Gastrocnemius medialis (tissue), 4 donors: Measurements from ENCODE around the gene SND1. TPM values are rescaled to one million over a fixed set of nuclear protein-coding genes. Genes with fewer than 3 reads are reported as not detected.

Experiments
- ATAC-seq, 2 donors: fragments of 150-250 bp; one replicate each; pipeline ENCODE4 v1.9.1; 2016
- DNase-seq, 2 donors: peaks; one replicate each; pipeline ENCODE4 v3.0.0-alpha.2; 2019
- H3K27ac ChIP-seq, 4 donors: fragments of 200-600 bp; sonication (generic); 1 replicate in 1 of 4; 2 replicates in 3 of 4; pipeline ENCODE4 v1.5.1; 2016 to 2018; ENCODE audit warnings: mild to moderate bottlenecking in 2 of 4, moderate library complexity in 1 of 4
- H3K27me3 ChIP-seq, 3 donors: fragments of 200-600 bp; sonication (generic) in 2 of 3; 1 replicate in 1 of 3; 2 replicates in 2 of 3; pipeline versions ENCODE4 v1.5.1 to v1.6.0; 2016 to 2019; ENCODE audit warnings: mild to moderate bottlenecking in 1 of 3, moderate library complexity in 1 of 3
- H3K36me3 ChIP-seq, 2 donors: fragments of 200-600 bp; sonication (generic) in 1 of 2; one replicate each; pipeline ENCODE4 v1.5.1; 2017 to 2018
- H3K4me1 ChIP-seq, 2 donors: fragments of 200-600 bp; sonication (generic) in 1 of 2; one replicate each; pipeline ENCODE4 v1.5.1; 2016 to 2017; ENCODE audit warnings: mild to moderate bottlenecking in 2 of 2
- H3K4me3 ChIP-seq, 4 donors: fragments of 200-600 bp; sonication (generic) in 3 of 4; 1 replicate in 1 of 4; 2 replicates in 3 of 4; pipeline ENCODE4 v1.5.1; 2016 to 2019; ENCODE audit warnings: mild to moderate bottlenecking in 2 of 4
- H3K9me3 ChIP-seq, 3 donors: fragments of 200-600 bp; sonication (generic) in 2 of 3; 1 replicate in 1 of 3; 2 replicates in 2 of 3; pipeline ENCODE4 v1.5.1; 2016 to 2019
- POLR2A ChIP-seq, 2 donors: fragments of 450-650 bp; IDR thresholded peaks; one replicate each; pipeline ENCODE4 v1.6.1; 2017; ENCODE audit warnings: antibody characterized with exemption in 2 of 2, mild to moderate bottlenecking in 2 of 2, moderate library complexity in 2 of 2
- in situ Hi-C, 4 donors: fragments of 200-750 bp; cut with MboI; loops; one replicate each; pipeline versions ENCODE4 v1.15.0 to v1.8.0; 2017; ENCODE audit warnings: low sequenced_read_pairs in 4 of 4
- intact Hi-C: fragments of 100-400 bp; cut with DNase I; formaldehyde crosslinking; loops from one replicate; pipeline ENCODE4 v1.15.1; 2023; ENCODE audit warnings: low total_unique reads
- total RNA-seq, 4 donors: library from RNA; depleted of rRNA; stranded (reverse); fragments of >200 nt; gene quantifications; one replicate each; pipeline versions ENCODE4 v1.1.0 to v1.2.3, GENCODE V29; 2016
- TF ChIP-seq, protein P1 (sequence below), 5 experiments: fragments of 450-650 bp in 3 of 5; fragments of 200-600 bp in 2 of 5; sonication (generic) in 2 of 5; IDR thresholded peaks in 4 of 5; conservative IDR thresholded peaks in 1 of 5; 1 replicate in 4 of 5; 2 replicates in 1 of 5; pipeline ENCODE4 v1.5.1; 2016 to 2019; ENCODE audit warnings: antibody characterized with exemption in 5 of 5, mild to moderate bottlenecking in 3 of 5, moderate library complexity in 3 of 5

The SND1 gene
- total RNA-seq, 4 donors from 2014 or later = 30.4 to 73.0 (median 50.3) TPM

DNA sequence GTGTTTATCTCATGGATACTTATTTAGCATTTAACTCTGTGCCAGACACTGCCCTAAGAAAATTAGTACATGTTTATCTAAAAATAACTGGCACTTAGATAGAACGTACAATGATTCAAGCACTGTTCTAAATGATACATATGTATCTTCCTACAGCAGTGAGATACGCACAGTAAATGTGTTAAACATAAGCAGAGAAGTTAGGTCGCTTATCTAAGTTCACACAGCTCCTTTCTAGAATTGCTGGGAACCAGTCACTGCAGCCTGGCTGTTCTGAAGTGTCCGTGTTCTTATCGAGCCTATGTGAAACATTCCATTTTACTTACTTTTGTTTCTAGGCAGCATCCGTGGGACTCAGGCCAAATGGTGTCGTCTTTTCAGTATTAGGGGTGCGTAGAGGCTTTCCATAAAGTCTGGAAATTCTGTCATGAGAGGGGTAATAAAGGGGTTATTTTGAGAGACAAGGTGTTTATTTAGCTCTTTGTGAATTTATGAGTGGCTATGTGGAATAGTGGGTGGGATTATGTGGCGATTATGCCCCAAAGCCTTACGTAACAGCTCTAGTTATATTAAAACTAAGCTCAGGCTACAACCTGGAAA is 186.9 kb downstream of the SND1 start:
- Histone ChIP-seq H3K4me3 (no peak overlapping the region), H3K36me3 (no peaks in the 10 kb centered on the region), H3K9me3 (no peaks in the 10 kb centered on the region), H3K4me1 (peaks cover 19 to 21% of the 10 kb centered on the region in 2 donors), H3K27me3 (no peaks in the 10 kb centered on the region), H3K27ac (no peak overlapping the region)
- no peak for TF ChIP-seq POLR2A (IDR thresholded peaks at IDR 0.05)
- TF ChIP-seq, protein P1, sequence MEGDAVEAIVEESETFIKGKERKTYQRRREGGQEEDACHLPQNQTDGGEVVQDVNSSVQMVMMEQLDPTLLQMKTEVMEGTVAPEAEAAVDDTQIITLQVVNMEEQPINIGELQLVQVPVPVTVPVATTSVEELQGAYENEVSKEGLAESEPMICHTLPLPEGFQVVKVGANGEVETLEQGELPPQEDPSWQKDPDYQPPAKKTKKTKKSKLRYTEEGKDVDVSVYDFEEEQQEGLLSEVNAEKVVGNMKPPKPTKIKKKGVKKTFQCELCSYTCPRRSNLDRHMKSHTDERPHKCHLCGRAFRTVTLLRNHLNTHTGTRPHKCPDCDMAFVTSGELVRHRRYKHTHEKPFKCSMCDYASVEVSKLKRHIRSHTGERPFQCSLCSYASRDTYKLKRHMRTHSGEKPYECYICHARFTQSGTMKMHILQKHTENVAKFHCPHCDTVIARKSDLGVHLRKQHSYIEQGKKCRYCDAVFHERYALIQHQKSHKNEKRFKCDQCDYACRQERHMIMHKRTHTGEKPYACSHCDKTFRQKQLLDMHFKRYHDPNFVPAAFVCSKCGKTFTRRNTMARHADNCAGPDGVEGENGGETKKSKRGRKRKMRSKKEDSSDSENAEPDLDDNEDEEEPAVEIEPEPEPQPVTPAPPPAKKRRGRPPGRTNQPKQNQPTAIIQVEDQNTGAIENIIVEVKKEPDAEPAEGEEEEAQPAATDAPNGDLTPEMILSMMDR (IDR thresholded peaks at IDR 0.05 in 4 of 5, conservative IDR thresholded peaks at IDR 0.05 in 1 of 5) = no peak
- ATAC-seq (no peak), DNase-seq (no peak)
- intact Hi-C loops = no loop called here
- in situ Hi-C loops = no loop called here

DNA sequence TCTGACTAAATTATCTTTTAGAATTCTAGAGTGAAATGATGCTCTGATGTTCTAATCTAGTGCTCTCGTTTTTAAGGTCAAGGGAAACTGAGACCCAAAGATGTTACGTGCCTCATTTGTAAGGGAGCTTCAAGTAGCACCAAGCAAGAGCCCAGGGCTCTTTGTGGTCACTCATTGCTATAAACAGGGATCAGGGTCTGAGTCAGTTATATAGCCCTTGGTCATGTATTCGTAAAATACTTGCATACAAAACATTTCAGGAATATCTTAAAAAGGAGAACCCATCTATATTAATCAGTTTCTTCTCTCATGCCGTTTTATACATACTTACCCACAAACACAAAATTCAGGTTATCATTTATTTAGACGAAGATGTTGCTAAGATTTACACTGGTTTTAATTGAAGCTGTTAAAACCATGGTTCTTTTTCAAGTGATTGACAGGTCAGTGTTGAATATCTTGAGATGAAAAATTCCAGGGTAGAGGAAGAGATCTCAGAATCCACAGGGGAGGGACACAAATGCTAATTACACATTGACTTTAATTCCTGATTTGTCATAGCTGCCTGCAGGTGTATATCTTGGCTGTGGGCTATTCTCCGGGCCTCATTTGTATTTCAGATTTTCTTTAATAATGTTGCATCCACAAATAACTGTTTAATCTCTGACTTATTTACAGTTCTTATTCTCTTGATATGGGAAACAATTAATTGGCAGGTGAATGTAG is 188.4 kb downstream of the SND1 start:
- H3K9me3 ChIP-seq = no peaks in the 10 kb centered on the region
- intact Hi-C loops = no loop called here
- no peaks in the 10 kb centered on the region for H3K27me3 ChIP-seq
- in situ Hi-C loops = no loop called here
- ATAC-seq (no peak), DNase-seq (no peak)
- no peak for TF ChIP-seq POLR2A (IDR thresholded peaks at IDR 0.05)
- TF ChIP-seq, protein P1 (IDR thresholded peaks at IDR 0.05 in 4 of 5, conservative IDR thresholded peaks at IDR 0.05 in 1 of 5) = no peak
- no peak overlapping the region for H3K27ac ChIP-seq
- H3K4me3 ChIP-seq = no peak overlapping the region
- H3K36me3 ChIP-seq = no peaks in the 10 kb centered on the region
- H3K4me1 ChIP-seq = peaks cover 23 to 24% of the 10 kb centered on the region in 2 donors

DNA sequence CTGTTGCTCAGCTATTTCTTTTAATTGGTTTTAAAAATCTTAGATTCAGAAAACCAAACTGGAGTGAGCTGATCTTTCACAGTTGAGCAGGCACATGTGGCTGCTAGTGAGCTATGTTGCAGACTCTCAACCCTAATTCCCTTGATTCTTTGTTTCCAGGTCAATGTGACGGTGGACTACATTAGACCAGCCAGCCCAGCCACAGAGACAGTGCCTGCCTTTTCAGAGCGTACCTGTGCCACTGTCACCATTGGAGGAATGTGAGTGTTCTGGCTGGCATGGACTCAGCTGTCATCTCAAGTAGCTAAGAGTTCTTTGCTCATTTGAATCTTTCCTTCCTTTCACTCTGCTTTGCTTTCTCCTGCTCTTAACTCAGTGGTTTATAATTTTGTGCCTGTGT is 192.2 kb downstream of the SND1 start:
- ATAC-seq = peak; percentile 29 to 38
- H3K9me3 ChIP-seq = no peaks in the 10 kb centered on the region
- H3K4me1 ChIP-seq = peaks cover 24 to 27% of the 10 kb centered on the region in 2 donors
- TF ChIP-seq, protein P1 (IDR thresholded peaks at IDR 0.05 in 4 of 5, conservative IDR thresholded peaks at IDR 0.05 in 1 of 5) = no peak
- no peak for TF ChIP-seq POLR2A (IDR thresholded peaks at IDR 0.05)
- intact Hi-C loops = no loop called here
- H3K27ac ChIP-seq = peak overlapping the region; percentile 56 to 76 (median 62)
- peak; percentile 3 to 20 for DNase-seq
- no peaks in the 10 kb centered on the region for H3K27me3 ChIP-seq
- no peaks in the 10 kb centered on the region for H3K36me3 ChIP-seq
- in situ Hi-C loops = no loop called here
- no peak overlapping the region for H3K4me3 ChIP-seq

DNA sequence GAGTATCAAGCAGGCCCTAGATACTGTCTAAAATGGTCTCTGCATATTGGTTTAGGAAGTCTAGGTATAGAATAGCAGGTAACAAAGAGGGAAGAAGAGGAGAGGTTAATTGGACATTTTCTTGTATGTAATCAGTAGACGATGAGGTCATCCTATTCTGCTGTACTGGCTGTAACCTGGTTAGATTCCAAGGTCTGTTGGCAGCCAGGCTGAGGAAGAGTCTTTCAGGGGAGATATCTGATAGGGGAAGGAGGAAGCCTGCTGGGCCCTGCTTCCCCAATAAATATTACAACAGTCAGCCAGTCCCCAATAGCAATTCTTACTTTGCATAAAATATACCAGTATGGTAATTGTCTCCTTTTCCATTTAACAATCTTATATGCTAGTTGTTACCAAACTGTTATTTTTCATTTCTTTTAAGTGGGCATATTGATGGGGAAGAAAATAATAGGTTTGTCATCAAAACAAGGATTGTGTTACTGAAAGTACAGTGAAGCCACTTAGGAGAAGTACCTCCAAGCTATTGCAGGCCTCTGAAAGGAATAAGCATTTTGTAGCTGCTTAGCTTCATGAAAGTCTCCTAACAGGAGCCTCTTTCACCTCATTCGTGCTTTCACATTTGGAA is 192.8 kb downstream of the SND1 start:
- in situ Hi-C loops = no loop called here

More for the DNA sequence above, 192.8 kb downstream of the SND1 start:
- H3K27me3 ChIP-seq = no peaks in the 10 kb centered on the region
- TF ChIP-seq POLR2A (IDR thresholded peaks at IDR 0.05) = no peak
- TF ChIP-seq, protein P1 (IDR thresholded peaks at IDR 0.05 in 4 of 5, conservative IDR thresholded peaks at IDR 0.05 in 1 of 5) = no peak
- H3K36me3 ChIP-seq = no peaks in the 10 kb centered on the region
- peak; percentile 63 to 77 for DNase-seq
- intact Hi-C loops = no loop called here
- peaks cover 24 to 27% of the 10 kb centered on the region in 2 donors for H3K4me1 ChIP-seq
- no peak overlapping the region for H3K4me3 ChIP-seq
- H3K9me3 ChIP-seq = no peaks in the 10 kb centered on the region
- peak overlapping the region; percentile 56 to 76 (median 62) for H3K27ac ChIP-seq
- peak; percentile 97 to 99 for ATAC-seq
